HEK293T (cell line): ENCODE measurements around the gene SLAMF8.

ENCODE experiments used
- CTCF ChIA-PET: fragments of 350-600 bp; formaldehyde crosslinking; extraction: SDS; loops from one replicate; lab custom pipeline; 2021; ENCODE audit warnings: antibody characterized with exemption, inconsistent platforms; lab: Yijun Ruan, JAX
- POLR2A ChIA-PET: fragments of 350-600 bp; formaldehyde crosslinking; extraction: SDS; loops from one replicate; lab custom pipeline; 2020; ENCODE audit warnings: antibody characterized with exemption, inconsistent platforms; lab: Yijun Ruan, JAX
- DNase-seq: peaks from one replicate; pipeline ENCODE4 v3.0.0; 2012; ENCODE audit warnings: mixed read lengths; ENCODE audit errors: extremely low spot score
- ARNT ChIP-seq: fragments of 450-650 bp; IDR thresholded peaks from 2 replicates; pipeline ENCODE4 v1.6.1; 2017; ENCODE audit warnings: mild to moderate bottlenecking
- BHLHE40 ChIP-seq: fragments of 450-650 bp; IDR thresholded peaks from 2 replicates; pipeline ENCODE4 v1.6.1; 2016; ENCODE audit warnings: mild to moderate bottlenecking, moderate library complexity, borderline replicate concordance
- CTBP1 ChIP-seq: fragments of 450-650 bp; IDR thresholded peaks from 2 replicates; pipeline ENCODE4 v1.6.1; 2016; ENCODE audit warnings: borderline replicate concordance
- ELF4 ChIP-seq: fragments of 450-650 bp; IDR thresholded peaks from 2 replicates; pipeline ENCODE4 v1.6.1; 2017; ENCODE audit warnings: antibody characterized with exemption
- FOXA1 ChIP-seq: fragments of 450-650 bp; IDR thresholded peaks from 2 replicates; pipeline ENCODE4 v1.6.1; 2016; ENCODE audit warnings: mild to moderate bottlenecking
- FOXK2 ChIP-seq: fragments of 450-650 bp; IDR thresholded peaks from 2 replicates; pipeline ENCODE4 v1.6.1; 2016; ENCODE audit warnings: mild to moderate bottlenecking
- FOXM1 ChIP-seq: fragments of 450-650 bp; IDR thresholded peaks from 2 replicates; pipeline ENCODE4 v1.6.1; 2017; ENCODE audit warnings: mild to moderate bottlenecking, borderline replicate concordance
- HDGF ChIP-seq: fragments of 450-650 bp; IDR thresholded peaks from 2 replicates; pipeline ENCODE4 v1.6.1; 2017; ENCODE audit warnings: antibody characterized with exemption, borderline replicate concordance
- L3MBTL2 ChIP-seq: fragments of 450-650 bp; conservative IDR thresholded peaks from 2 replicates; pipeline ENCODE4 v1.6.1; 2016; ENCODE audit warnings: mild to moderate bottlenecking
- LEF1 ChIP-seq: fragments of 450-650 bp; IDR thresholded peaks from 2 replicates; pipeline ENCODE4 v1.6.1; 2017; ENCODE audit warnings: mild to moderate bottlenecking, borderline replicate concordance
- NFRKB ChIP-seq: fragments of 450-650 bp; IDR thresholded peaks from 2 replicates; pipeline ENCODE4 v1.6.1; 2016; ENCODE audit warnings: mild to moderate bottlenecking, moderate library complexity
- PKNOX1 ChIP-seq: fragments of 450-650 bp; IDR thresholded peaks from 2 replicates; pipeline ENCODE4 v1.6.1; 2016
- SP1 ChIP-seq: fragments of 450-650 bp; IDR thresholded peaks from 2 replicates; pipeline ENCODE4 v1.6.1; 2017
- SUZ12 ChIP-seq: fragments of 450-650 bp; IDR thresholded peaks from 2 replicates; pipeline ENCODE4 v1.6.1; 2016; ENCODE audit warnings: mild to moderate bottlenecking
- TARDBP ChIP-seq: fragments of 450-650 bp; IDR thresholded peaks from 2 replicates; pipeline ENCODE4 v1.6.1; 2016
- ZNF384 ChIP-seq: fragments of 450-650 bp; IDR thresholded peaks from 2 replicates; pipeline ENCODE4 v1.6.1; 2016

SLAMF8 gene

GRCh38 chr1:159854116-159854692 lies 27.5 kb downstream of the SLAMF8 start:
- peak; percentile 42 for DNase-seq
- TF ChIP-seq PKNOX1, result no peak
- CTCF ChIA-PET, result interaction anchor here (0.6 to 0.8 kb wide), 2 partner anchors 11 to 519 kb away, joined by 3 read pairs; no protein-coding TSS in a partner anchor
- POLR2A ChIA-PET, result no interaction called here

- CTCF ChIA-PET, result interaction anchor here (1.4 kb wide), 1 partner anchor 153 kb away, joined by 4 read pairs; no protein-coding TSS in a partner anchor
- POLR2A ChIA-PET, result interaction anchor here (0.6 kb wide), 1 partner anchor 13 kb away, joined by 3 read pairs; no protein-coding TSS in a partner anchor
- peak; percentile 54 for DNase-seq
- no peak for TF ChIP-seq ELF4
- no peak for TF ChIP-seq NFRKB
- TF ChIP-seq FOXK2, result no peak
- no peak for TF ChIP-seq BHLHE40
- TF ChIP-seq ZNF384, result no peak
- TF ChIP-seq HDGF, result no peak
- TF ChIP-seq TARDBP, result no peak
- no peak for TF ChIP-seq ARNT
- no peak for TF ChIP-seq CTBP1
- no peak for TF ChIP-seq FOXM1
- TF ChIP-seq FOXA1, result no peak
- TF ChIP-seq SUZ12, result no peak
- TF ChIP-seq LEF1, result no peak
- TF ChIP-seq L3MBTL2, result no peak
- no peak for TF ChIP-seq PKNOX1
- TF ChIP-seq SP1, result no peak
These were observed 28.1 kb downstream of the SLAMF8 start for GRCh38 chr1:159854693-159855192.

- POLR2A ChIA-PET, result no interaction called here
- TF ChIP-seq ELF4 (no peak), L3MBTL2 (no peak), ARNT (no peak), LEF1 (no peak), PKNOX1 (no peak), BHLHE40 (no peak), CTBP1 (no peak), FOXA1 (no peak), TARDBP (no peak), NFRKB (no peak), ZNF384 (no peak), SP1 (no peak)
- no peak for DNase-seq
- CTCF ChIA-PET, result interaction anchor here (1.4 kb wide), 1 partner anchor 152 kb away, joined by 4 read pairs; no protein-coding TSS in a partner anchor
These were observed 29.0 kb downstream of the SLAMF8 start for GRCh38 chr1:159855709-159856108.

- CTCF ChIA-PET, result interaction anchor here (0.6 kb wide), 1 partner anchor 59 kb away, joined by 3 read pairs; no protein-coding TSS in a partner anchor
- no peak for TF ChIP-seq SUZ12
- no peak for TF ChIP-seq NFRKB
- TF ChIP-seq TARDBP, result no peak
- no peak for TF ChIP-seq ZNF384
- no peak for TF ChIP-seq PKNOX1
- TF ChIP-seq BHLHE40, result no peak
- no peak for TF ChIP-seq FOXK2
- no peak for TF ChIP-seq L3MBTL2
- no peak for TF ChIP-seq ELF4
- no peak for TF ChIP-seq CTBP1
- TF ChIP-seq LEF1, result no peak
- TF ChIP-seq HDGF, result no peak
- TF ChIP-seq ARNT, result no peak
- TF ChIP-seq SP1, result no peak
- TF ChIP-seq FOXM1, result no peak
- no peak for TF ChIP-seq FOXA1
- DNase-seq, result no peak
- POLR2A ChIA-PET, result no interaction called here
These were observed 29.9 kb downstream of the SLAMF8 start for GRCh38 chr1:159856576-159856975.

- no peak for DNase-seq
- TF ChIP-seq SP1 (no peak), BHLHE40 (no peak), PKNOX1 (no peak), TARDBP (no peak)
- ChIA-PET POLR2A (no interaction called here), CTCF (interaction anchor here (0.6 kb wide), 1 partner anchor 143 kb away, joined by 3 read pairs; no protein-coding TSS in a partner anchor)
These were observed 31.2 kb downstream of the SLAMF8 start for GRCh38 chr1:159857889-159858288.
